Loucy (cell line): ENCODE data around the gene NAV2.

Experiments
- H2AFZ ChIP-seq: fragments of 200-600 bp; sonication (generic); 2 replicates; pipeline ENCODE4 v1.6.0; 2016; ENCODE audit warnings: antibody characterized with exemption, mild to moderate bottlenecking, low read length, moderate library complexity
- H3F3A ChIP-seq: fragments of 200-600 bp; 2 replicates; pipeline ENCODE4 v1.6.0; 2016; ENCODE audit warnings: antibody characterized with exemption, low read depth, mild to moderate bottlenecking
- H3K27me3 ChIP-seq: fragments of 200-600 bp; sonication (generic); 2 replicates; pipeline ENCODE4 v1.6.1; 2014; ENCODE audit warnings: low read length, mild to moderate bottlenecking; ENCODE audit not compliant: insufficient read depth, poor library complexity, severe bottlenecking
- H3K36me3 ChIP-seq: fragments of 200-600 bp; sonication (generic); 2 replicates; pipeline ENCODE4 v1.6.1; 2016; ENCODE audit warnings: low read length; ENCODE audit not compliant: insufficient read depth
- H3K4me1 ChIP-seq: fragments of 200-600 bp; sonication (generic); 2 replicates; pipeline ENCODE4 v1.5.1; 2014; ENCODE audit warnings: low read length, mild to moderate bottlenecking; ENCODE audit not compliant: insufficient read depth, poor library complexity, severe bottlenecking
- H3K4me2 ChIP-seq: fragments of 200-600 bp; sonication (generic); 2 replicates; pipeline ENCODE4 v1.6.0; 2014; ENCODE audit warnings: antibody characterized with exemption, low read length, low read depth, mild to moderate bottlenecking; ENCODE audit not compliant: poor library complexity, severe bottlenecking
- H3K4me3 ChIP-seq: fragments of 200-600 bp; sonication (generic); 2 replicates; pipeline ENCODE4 v1.5.1; 2014; ENCODE audit warnings: low read length, mild to moderate bottlenecking, mixed read lengths; ENCODE audit not compliant: poor library complexity, severe bottlenecking
- H3K79me2 ChIP-seq: fragments of 200-600 bp; sonication (generic); 2 replicates; pipeline ENCODE4 v1.6.1; 2014; ENCODE audit warnings: low read length; ENCODE audit not compliant: insufficient read depth
- H3K9ac ChIP-seq: fragments of 200-600 bp; sonication (generic); 2 replicates; pipeline ENCODE4 v1.6.0; 2014; ENCODE audit warnings: mild to moderate bottlenecking, low read depth, low read length, moderate library complexity; ENCODE audit not compliant: poor library complexity, severe bottlenecking
- H3K9me2 ChIP-seq: fragments of 200-600 bp; sonication (generic); replicated peaks from 2 replicates; pipeline ENCODE4 v1.6.1; 2016; ENCODE audit warnings: low read depth, low read length, mixed read lengths
- H3K9me3 ChIP-seq: fragments of 200-600 bp; sonication (generic); 2 replicates; pipeline ENCODE4 v1.6.1; 2014; ENCODE audit warnings: mild to moderate bottlenecking, antibody characterized with exemption, low read length, low read depth; ENCODE audit not compliant: insufficient read depth
- H4K20me1 ChIP-seq: fragments of 200-600 bp; sonication (generic); 2 replicates; pipeline ENCODE4 v1.6.0; 2014; ENCODE audit warnings: antibody characterized with exemption, low read length, mild to moderate bottlenecking; ENCODE audit not compliant: insufficient read depth, poor library complexity, severe bottlenecking
- CTCF ChIP-seq: fragments of 200-600 bp; sonication (generic); conservative IDR thresholded peaks from 2 replicates; pipeline ENCODE4 v1.5.1; 2014; ENCODE audit warnings: mild to moderate bottlenecking, antibody characterized with exemption, low read length
- EZH2phosphoT487 ChIP-seq: fragments of 200-600 bp; IDR thresholded peaks from 2 replicates; pipeline ENCODE4 v1.6.1; 2018; ENCODE audit warnings: antibody characterized with exemption, mild to moderate bottlenecking, moderate library complexity, borderline replicate concordance

Gene NAV2

GRCh38 chr11:19664886-19665548 lies 47.6 kb upstream of the NAV2 start:
- Histone ChIP-seq H3K4me2 (peak overlapping the region; percentile 38), H2AFZ (peak overlapping the region; percentile 43; the same call in 1 of the 2 replicates), H3K79me2 (no peaks in the 10 kb centered on the region)

GRCh38 chr11:19666951-19667350 lies 45.7 kb upstream of the NAV2 start:
- TF ChIP-seq EZH2phosphoT487, result no peak
- no peak for TF ChIP-seq CTCF
- Histone ChIP-seq H3K4me1 (peaks cover 50% of the 10 kb centered on the region), H3K9ac (no peak overlapping the region)

More at GRCh38 chr11:19664886-19665548, 47.6 kb upstream of the NAV2 start:
- Histone ChIP-seq H3F3A (no peaks in the 10 kb centered on the region; the same call in 1 of the 2 replicates), H4K20me1 (no peaks in the 10 kb centered on the region), H3K9me3 (no peaks in the 10 kb centered on the region), H3K9me2 (no peaks in the 10 kb centered on the region), H3K4me1 (peaks cover 35% of the 10 kb centered on the region), H3K27me3 (no peaks in the 10 kb centered on the region), H3K36me3 (no peaks in the 10 kb centered on the region), H3K9ac (no peak overlapping the region), H3K4me3 (no peak overlapping the region)
- TF ChIP-seq CTCF (no peak), EZH2phosphoT487 (no peak)

GRCh38 chr11:19669511-19669910 lies 43.1 kb upstream of the NAV2 start:
- H3K79me2 ChIP-seq, result no peaks in the 10 kb centered on the region
- no peak overlapping the region for H3K9ac ChIP-seq
- no peak overlapping the region for H3K4me2 ChIP-seq

More at GRCh38 chr11:19666951-19667350, 45.7 kb upstream of the NAV2 start:
- no peaks in the 10 kb centered on the region for H4K20me1 ChIP-seq
- H3K9me3 ChIP-seq, result no peaks in the 10 kb centered on the region
- H3F3A ChIP-seq, result no peaks in the 10 kb centered on the region; the same call in 1 of the 2 replicates
- H2AFZ ChIP-seq, result no peak overlapping the region
- no peaks in the 10 kb centered on the region for H3K27me3 ChIP-seq
- no peaks in the 10 kb centered on the region for H3K9me2 ChIP-seq
- no peak overlapping the region for H3K4me3 ChIP-seq
- H3K4me2 ChIP-seq, result no peak overlapping the region
- H3K79me2 ChIP-seq, result no peaks in the 10 kb centered on the region
- no peaks in the 10 kb centered on the region for H3K36me3 ChIP-seq

More at GRCh38 chr11:19669511-19669910, 43.1 kb upstream of the NAV2 start:
- H3K27me3 ChIP-seq, result peaks cover 6% of the 10 kb centered on the region
- no peaks in the 10 kb centered on the region for H3K36me3 ChIP-seq
- no peaks in the 10 kb centered on the region for H3K9me3 ChIP-seq
- no peaks in the 10 kb centered on the region for H3K9me2 ChIP-seq
- H3K4me1 ChIP-seq, result peaks cover 43% of the 10 kb centered on the region
- no peak overlapping the region for H2AFZ ChIP-seq
- TF ChIP-seq EZH2phosphoT487 (no peak), CTCF (no peak)
- no peaks in the 10 kb centered on the region for H3F3A ChIP-seq
- no peak overlapping the region for H3K4me3 ChIP-seq
- no peaks in the 10 kb centered on the region for H4K20me1 ChIP-seq
